Ishikawa (cell line): ENCODE data around the gene TMEM245.

ENCODE experiments used
- CEBPB ChIP-seq: IDR thresholded peaks from 2 replicates; pipeline ENCODE4 v1.6.1; 2012
- EGR1 ChIP-seq: IDR thresholded peaks from 2 replicates; pipeline ENCODE4 v1.6.1; 2012
- EP300 ChIP-seq: IDR thresholded peaks from 2 replicates; pipeline ENCODE4 v1.6.1; 2012; ENCODE audit warnings: borderline replicate concordance
- FOXM1 ChIP-seq: IDR thresholded peaks from 2 replicates; pipeline ENCODE4 v1.6.1; 2012; ENCODE audit warnings: low read depth, borderline replicate concordance
- MAX ChIP-seq: IDR thresholded peaks from 2 replicates; pipeline ENCODE4 v1.6.1; 2012
- NFIC ChIP-seq: IDR thresholded peaks from 2 replicates; pipeline ENCODE4 v1.6.1; 2012
- RAD21 ChIP-seq: IDR thresholded peaks from 2 replicates; pipeline ENCODE4 v1.6.1; 2012; ENCODE audit warnings: low read depth
- REST ChIP-seq: IDR thresholded peaks from 2 replicates; pipeline ENCODE4 v1.6.1; 2012; ENCODE audit warnings: low read depth, mild to moderate bottlenecking
- TAF1 ChIP-seq: IDR thresholded peaks from 2 replicates; pipeline ENCODE4 v1.6.1; 2012; ENCODE audit warnings: low read depth, mild to moderate bottlenecking
- TEAD4 ChIP-seq: IDR thresholded peaks from 2 replicates; pipeline ENCODE4 v1.6.1; 2012
- YY1 ChIP-seq: IDR thresholded peaks from 2 replicates; pipeline ENCODE4 v1.6.1; 2012; ENCODE audit warnings: low read depth
- ZBTB7A ChIP-seq: IDR thresholded peaks from 2 replicates; pipeline ENCODE4 v1.6.1; 2012; ENCODE audit warnings: low read depth

GRCh38 chr9:109072821-109073435 is 46.8 kb downstream of the TMEM245 start:
- TF ChIP-seq CEBPB: no peak
- no peak for TF ChIP-seq MAX
- TF ChIP-seq YY1: no peak
- no peak for TF ChIP-seq TAF1
- no peak for TF ChIP-seq EP300
- TF ChIP-seq FOXM1: no peak
- no peak for TF ChIP-seq EGR1
- no peak for TF ChIP-seq NFIC
- TF ChIP-seq REST: no peak
- TF ChIP-seq ZBTB7A: no peak
- TF ChIP-seq RAD21: no peak
- no peak for TF ChIP-seq TEAD4
